ENCODE results near the gene GPX3.

Gene GPX3

DNA sequence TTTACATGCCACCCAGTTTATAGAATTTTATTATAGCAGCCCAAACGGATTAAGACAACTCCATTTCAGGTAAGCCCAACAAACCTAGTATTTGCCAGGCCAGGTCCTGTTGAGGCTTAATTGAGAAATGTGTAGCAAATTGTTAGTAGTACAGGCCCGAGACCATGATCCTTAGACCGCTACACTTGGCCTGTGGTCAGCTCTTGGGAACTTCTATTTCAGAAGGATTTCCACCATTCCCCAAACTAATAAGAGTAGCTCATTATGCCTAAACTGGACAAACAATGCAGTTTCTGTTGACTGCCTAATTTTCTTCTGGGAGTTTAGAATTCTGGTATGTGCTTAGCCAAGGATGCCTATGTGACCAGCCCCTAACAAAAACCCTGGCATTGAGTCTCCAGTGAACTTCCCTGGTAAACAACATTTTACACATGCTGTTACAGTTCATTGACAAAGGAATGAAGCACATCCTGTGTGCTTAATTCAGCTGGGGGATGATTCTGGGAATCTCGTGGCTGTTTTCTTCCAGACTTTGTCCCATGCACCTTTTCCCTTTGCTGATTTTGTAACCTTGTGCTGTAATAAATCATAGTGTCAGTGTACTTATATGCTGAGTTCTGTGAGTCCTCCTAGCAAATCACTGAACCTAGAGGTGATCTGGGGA, 5.6 kb upstream of the GPX3 start:
- DNase-seq (ENCODE audit: low spot score): no peak

DNA sequence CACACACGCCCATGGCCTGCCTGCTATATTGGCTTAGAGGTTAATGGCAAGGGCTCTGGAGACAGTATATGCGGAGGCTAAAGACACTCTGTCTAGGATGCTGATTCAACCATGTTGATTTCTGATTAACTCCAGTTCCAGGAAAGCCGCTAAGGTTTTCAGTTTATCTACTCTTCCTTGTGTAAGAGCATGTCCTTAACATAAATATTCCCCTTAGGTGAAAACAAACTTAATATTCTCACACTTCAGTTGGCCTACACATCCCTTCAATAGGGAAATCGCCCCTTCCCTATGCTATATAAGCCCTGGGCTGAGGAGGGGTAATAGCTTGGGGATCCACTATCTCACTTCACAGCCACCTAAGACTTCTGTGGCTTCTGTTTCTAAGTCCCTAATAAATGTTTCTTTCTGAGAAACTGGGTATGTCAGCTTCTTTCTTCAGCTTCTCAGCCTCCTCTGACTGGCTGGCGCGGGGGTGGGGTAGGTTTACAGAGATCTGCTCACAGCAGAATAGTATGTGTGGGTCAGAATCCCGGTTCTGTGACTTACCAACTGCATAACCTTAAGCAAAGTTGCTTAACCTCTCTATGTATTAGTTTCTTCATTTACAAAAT, 4.3 kb upstream of the GPX3 start:
- no peak for DNase-seq (ENCODE audit: low spot score)

GRCh38 chr5:151016700-151017099, 3.7 kb upstream of the GPX3 start:
- DNase-seq (ENCODE audit: low spot score): no peak

GRCh38 chr5:151017897-151018296, 2.5 kb upstream of the GPX3 start:
- DNase-seq (ENCODE audit: low spot score): no peak

- no peak for DNase-seq (ENCODE audit: low spot score)
These were observed 1.5 kb upstream of the GPX3 start for GRCh38 chr5:151018846-151019245.

- no peak for DNase-seq (ENCODE audit: low spot score)
These were observed 1.1 kb upstream of the GPX3 start for GRCh38 chr5:151019331-151019730.

- no peak for DNase-seq (ENCODE audit: low spot score)
These were observed 1.4 kb downstream of the GPX3 start for GRCh38 chr5:151021746-151022145.

- DNase-seq (ENCODE audit: low spot score): no peak
These were observed 2.2 kb downstream of the GPX3 start for GRCh38 chr5:151022511-151023018.

- no peak for DNase-seq (ENCODE audit: low spot score)
These were observed 2.7 kb downstream of the GPX3 start for GRCh38 chr5:151023047-151023615.

- DNase-seq (ENCODE audit: low spot score): no peak
These were observed 3.3 kb downstream of the GPX3 start for GRCh38 chr5:151023651-151024050.

DNA sequence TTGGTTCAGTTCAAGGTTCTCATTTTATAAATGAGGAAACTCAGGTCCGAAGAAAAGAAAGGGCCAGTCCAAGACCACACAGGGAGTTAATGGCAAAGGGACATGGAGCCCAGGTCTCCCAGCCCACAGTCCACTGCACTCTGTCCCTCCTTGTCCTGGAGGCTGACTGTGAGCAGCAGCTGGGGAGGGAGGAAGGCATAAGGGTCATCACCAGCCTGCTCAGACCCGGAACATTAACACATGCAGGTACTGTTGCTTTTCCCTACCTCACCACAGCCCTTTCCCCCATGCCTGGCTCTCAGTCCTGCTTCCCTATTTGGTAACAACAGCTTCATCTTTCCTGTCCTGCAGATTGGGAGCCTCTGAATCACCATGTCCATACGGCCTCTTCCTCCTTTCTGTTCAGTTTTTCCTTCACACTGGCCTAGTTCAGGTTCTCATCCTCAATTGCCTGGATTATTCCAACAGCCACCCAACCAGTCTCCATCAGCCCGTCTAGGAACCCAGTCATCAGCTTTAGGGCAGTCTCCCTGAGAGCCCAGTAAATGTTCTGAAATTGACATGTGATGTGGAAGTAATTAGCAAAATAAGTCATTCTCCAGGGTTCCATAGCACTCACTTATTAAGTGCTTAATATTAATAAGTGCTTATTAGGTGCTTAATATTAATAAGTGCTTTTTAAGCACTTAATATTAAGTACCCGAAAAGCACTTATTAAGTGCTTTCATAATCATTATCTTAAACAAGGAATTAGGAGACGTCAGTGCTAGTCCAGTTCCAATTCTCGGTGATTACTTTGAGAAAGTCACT, 4.3 kb downstream of the GPX3 start:
- no peak for DNase-seq (ENCODE audit: low spot score)

DNA sequence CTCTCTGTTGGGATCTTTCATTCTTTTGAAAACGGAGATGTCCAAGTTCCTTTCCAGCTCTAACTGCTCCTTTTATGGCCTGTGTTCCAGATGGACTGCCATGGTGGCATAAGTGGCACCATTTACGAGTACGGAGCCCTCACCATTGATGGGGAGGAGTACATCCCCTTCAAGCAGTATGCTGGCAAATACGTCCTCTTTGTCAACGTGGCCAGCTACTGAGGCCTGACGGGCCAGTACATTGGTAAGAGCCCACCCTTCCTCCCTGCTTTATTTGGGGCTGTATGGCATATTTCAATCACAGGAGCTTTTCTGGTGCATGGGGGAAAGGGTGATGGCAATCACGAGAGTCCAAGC, 4.8 kb downstream of the GPX3 start:
- DNase-seq (ENCODE audit: low spot score): no peak

DNA sequence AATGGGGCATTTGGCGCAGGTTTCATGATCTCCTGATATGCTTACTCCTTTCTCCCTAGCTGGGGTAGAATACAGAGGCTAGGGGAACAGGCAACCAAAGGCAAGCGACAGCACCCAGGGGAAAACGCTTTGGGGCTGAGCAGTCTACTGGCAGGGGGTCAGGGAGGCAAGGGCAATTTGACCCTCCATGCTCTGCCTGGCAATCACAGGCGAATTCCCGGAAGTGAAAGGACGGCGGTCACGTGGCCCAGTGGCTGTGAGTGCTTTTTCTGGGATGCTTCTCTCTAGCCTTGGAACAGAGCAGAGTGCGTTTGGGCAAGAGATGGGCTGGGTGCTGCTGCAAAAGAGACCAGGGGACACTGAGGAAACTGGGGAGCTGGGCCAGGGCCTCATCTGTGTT, 5.7 kb downstream of the GPX3 start:
- DNase-seq (ENCODE audit: low spot score): no peak

- no peak for DNase-seq (ENCODE audit: low spot score)
These were observed 6.3 kb downstream of the GPX3 start for GRCh38 chr5:151026679-151027078.

DNA sequence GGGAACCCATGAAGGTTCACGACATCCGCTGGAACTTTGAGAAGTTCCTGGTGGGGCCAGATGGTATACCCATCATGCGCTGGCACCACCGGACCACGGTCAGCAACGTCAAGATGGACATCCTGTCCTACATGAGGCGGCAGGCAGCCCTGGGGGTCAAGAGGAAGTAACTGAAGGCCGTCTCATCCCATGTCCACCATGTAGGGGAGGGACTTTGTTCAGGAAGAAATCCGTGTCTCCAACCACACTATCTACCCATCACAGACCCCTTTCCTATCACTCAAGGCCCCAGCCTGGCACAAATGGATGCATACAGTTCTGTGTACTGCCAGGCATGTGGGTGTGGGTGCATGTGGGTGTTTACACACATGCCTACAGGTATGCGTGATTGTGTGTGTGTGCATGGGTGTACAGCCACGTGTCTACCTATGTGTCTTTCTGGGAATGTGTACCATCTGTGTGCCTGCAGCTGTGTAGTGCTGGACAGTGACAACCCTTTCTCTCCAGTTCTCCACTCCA, 7.6 kb downstream of the GPX3 start:
- DNase-seq (ENCODE audit: low spot score): no peak

DNA sequence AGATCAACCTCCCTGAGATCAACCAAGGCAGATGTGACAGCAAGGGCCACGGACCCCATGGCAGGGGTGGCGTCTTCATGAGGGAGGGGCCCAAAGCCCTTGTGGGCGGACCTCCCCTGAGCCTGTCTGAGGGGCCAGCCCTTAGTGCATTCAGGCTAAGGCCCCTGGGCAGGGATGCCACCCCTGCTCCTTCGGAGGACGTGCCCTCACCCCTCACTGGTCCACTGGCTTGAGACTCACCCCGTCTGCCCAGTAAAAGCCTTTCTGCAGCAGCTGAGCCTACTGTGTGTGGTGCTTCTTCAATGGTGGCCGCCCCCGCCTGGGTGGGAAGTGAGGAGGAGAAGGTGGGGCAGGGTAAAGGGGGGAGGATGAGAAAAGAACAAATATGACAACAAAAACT, 8.3 kb downstream of the GPX3 start:
- DNase-seq (ENCODE audit: low spot score): no peak

DNA sequence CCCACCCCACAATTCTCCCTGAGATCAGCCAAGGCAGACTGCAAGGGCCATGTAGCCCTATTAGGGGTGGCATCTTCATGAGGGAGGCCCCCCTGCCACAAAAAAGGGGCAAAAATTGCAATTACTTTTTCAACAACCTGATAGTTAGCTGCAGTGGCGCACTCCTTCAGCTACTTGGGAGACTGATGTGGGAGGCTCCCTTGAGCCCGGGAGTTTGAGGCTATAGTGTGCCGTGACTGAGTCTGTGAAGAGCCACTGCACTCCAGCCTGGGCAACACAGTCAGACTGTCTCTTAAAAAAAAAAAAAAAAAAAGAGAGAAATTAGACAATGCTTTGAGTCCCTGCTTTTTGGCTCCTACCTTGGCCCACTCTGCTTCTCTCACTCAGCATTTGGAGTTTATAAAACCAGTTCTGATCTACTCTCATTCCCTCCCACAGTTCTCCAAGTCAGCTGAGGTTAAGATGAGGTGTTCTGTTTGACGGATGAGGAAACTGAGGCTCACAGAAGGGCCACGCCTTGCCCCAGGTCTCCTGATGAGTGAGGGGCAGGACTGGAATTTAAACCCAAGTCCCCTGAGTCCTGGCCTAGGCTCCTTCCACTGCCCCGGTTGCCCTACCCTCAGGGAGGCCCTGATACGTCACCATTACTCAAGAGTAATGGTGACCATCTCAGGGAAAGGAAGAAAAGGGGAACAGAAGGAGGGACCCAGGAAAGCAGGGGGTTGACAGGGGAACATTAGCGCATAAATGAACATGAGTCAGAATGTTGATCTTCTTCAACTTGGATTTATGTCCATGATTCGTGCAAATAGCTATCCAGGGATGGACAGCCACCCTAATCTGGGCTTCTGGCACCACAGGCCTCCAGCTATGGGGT, 9.0 kb downstream of the GPX3 start:
- DNase-seq (ENCODE audit: low spot score): no peak

DNA sequence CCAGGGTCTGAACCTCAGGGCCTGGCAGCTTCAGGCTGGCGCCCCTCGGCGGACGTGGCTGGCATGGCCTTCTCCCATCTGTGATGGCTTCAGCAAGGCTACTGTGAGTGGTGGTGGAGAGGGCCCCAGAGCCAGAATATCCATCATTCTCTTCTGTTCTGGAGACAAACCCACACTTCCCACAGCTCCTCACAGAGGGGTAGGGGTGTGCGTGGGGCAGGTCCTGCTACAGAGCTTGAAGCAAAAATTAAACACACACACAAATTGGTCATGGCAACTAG, 9.6 kb downstream of the GPX3 start:
- DNase-seq (ENCODE audit: low spot score): no peak

DNA sequence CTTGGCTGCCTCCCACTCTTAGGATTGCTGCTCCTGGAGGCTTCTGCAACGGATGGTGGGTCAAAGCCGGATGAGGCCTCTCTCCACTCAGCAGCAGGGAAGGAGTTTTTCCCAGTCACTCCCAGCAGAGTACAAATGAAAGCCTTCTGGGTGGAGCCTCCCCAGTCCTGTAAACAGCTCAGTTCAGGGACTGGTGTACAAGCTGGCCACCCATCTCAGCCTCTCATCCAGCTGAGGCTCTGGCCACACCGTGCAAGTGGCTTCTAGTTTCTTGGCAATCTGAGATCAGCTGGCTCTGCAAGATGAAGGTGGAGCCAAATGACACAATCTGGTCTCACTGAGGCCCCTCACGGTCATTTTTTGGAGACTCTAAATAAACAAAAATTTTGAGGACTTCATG, 10.0 kb downstream of the GPX3 start:
- DNase-seq (ENCODE audit: low spot score): no peak

GRCh38 chr5:151031554-151031953, 11.2 kb downstream of the GPX3 start:
- DNase-seq (ENCODE audit: low spot score): no peak

GRCh38 chr5:151033217-151033934, 13.0 kb downstream of the GPX3 start:
- no peak for DNase-seq (ENCODE audit: low spot score)
